A549 (cell line): ENCODE results near the gene PBX4. TPM values are rescaled to one million over a fixed set of nuclear protein-coding genes. Genes with fewer than 3 reads are reported as not detected.

Source experiments
- ATAC-seq, 2 experiments: fragments of 200-7000 bp in 1 of 2; fragments of >200 bp in 1 of 2; cut with Nextera tagmentation in 1 of 2; cut with Tn5 transposase in 1 of 2; 3 replicates each; pipeline versions ENCODE4 v1.8.0 to v1.9.1; 2018 to 2020; ENCODE audit warnings: mild to moderate bottlenecking in 1 of 2, moderate library complexity in 1 of 2
- CTCF ChIA-PET: fragments of 300-600 bp; sonication (Branson Sonifier 250); formaldehyde crosslinking; extraction: SDS; loops from one replicate; lab custom pipeline; 2021; ENCODE audit warnings: antibody characterized with exemption, inconsistent platforms; lab: Yijun Ruan, JAX
- POLR2A ChIA-PET: fragments of 350-600 bp; formaldehyde crosslinking; extraction: SDS; loops from one replicate; lab custom pipeline; 2021; ENCODE audit warnings: antibody characterized with exemption, inconsistent platforms; lab: Yijun Ruan, JAX
- DNase-seq, 2 experiments: peaks; one replicate each; pipeline versions ENCODE4 v3.0.0 to v3.0.0-alpha.2; 2011 to 2016; ENCODE audit warnings: low read depth in 1 of 2, low spot score in 1 of 2
- FAIRE-seq: peaks from 2 replicates; lab custom pipeline; 2011; peaks lifted over from hg19 to GRCh38; lab: Jason Lieb, UNC
- H3K27ac ChIP-seq, 2 experiments: fragments of >200 bp; sonication (Bioruptor Twin); formaldehyde crosslinking; 3 replicates each; pipeline ENCODE4 v1.5.1; 2016 to 2017
- H3K4me1 ChIP-seq: fragments of >200 bp; sonication (Bioruptor Twin); formaldehyde crosslinking; 3 replicates; pipeline ENCODE4 v1.6.1; 2016
- H3K4me2 ChIP-seq: fragments of >200 bp; sonication (Bioruptor Twin); formaldehyde crosslinking; 3 replicates; pipeline ENCODE4 v1.6.1; 2016
- H3K4me3 ChIP-seq: fragments of >200 bp; sonication (Bioruptor Twin); formaldehyde crosslinking; 3 replicates; pipeline ENCODE4 v1.5.1; 2016
- H3K9me3 ChIP-seq: fragments of >200 bp; sonication (Bioruptor Twin); formaldehyde crosslinking; 3 replicates; pipeline ENCODE4 v1.6.1; 2016
- CHD4 ChIP-seq: fragments of 200-600 bp; sonication (generic); IDR thresholded peaks from 2 replicates; pipeline ENCODE4 v1.6.1; 2016; ENCODE audit warnings: antibody characterized with exemption, mild to moderate bottlenecking, borderline replicate concordance
- CTCF ChIP-seq: fragments of >200 bp; sonication (Bioruptor Twin); formaldehyde crosslinking; IDR thresholded peaks from 3 replicates; pipeline ENCODE4 v1.5.1; 2016
- EHF ChIP-seq: fragments of 250-450 bp; sonication (Bioruptor Pico); IDR thresholded peaks from 2 replicates; pipeline ENCODE4 v1.5.0; 2020; ENCODE audit warnings: mild to moderate bottlenecking
- FOSL2 ChIP-seq, 2 experiments: fragments of 450-650 bp in 1 of 2; fragments of >200 bp in 1 of 2; sonication (Bioruptor Twin) in 1 of 2; formaldehyde crosslinking; IDR thresholded peaks; 2 replicates each; pipeline versions ENCODE4 v1.5.0 to v1.6.1; 2016 to 2020; ENCODE audit warnings: mild to moderate bottlenecking in 1 of 2, moderate library complexity in 1 of 2
- KDM5A ChIP-seq: fragments of 200-600 bp; sonication (generic); IDR thresholded peaks from 2 replicates; pipeline ENCODE4 v1.6.1; 2016; ENCODE audit warnings: antibody characterized with exemption, mild to moderate bottlenecking
- MAFK ChIP-seq: fragments of 450-650 bp; IDR thresholded peaks from 2 replicates; pipeline ENCODE4 v1.6.1; 2014; ENCODE audit not compliant: partially characterized antibody
- MYC ChIP-seq: IDR thresholded peaks from 2 replicates; pipeline ENCODE4 v1.6.1; 2012; ENCODE audit warnings: mild to moderate bottlenecking, inconsistent platforms, low read length, improper control_type of control experiment, borderline replicate concordance
- NFE2L2 ChIP-seq: fragments of 150-350 bp; conservative IDR thresholded peaks from 2 replicates; pipeline ENCODE4 v1.6.1; 2014; ENCODE audit warnings: low read length
- NPAS2 ChIP-seq: fragments of 250-450 bp; sonication (Bioruptor Pico); IDR thresholded peaks from 2 replicates; pipeline ENCODE4 v1.8.0; 2022; ENCODE audit warnings: mild to moderate bottlenecking, moderate library complexity, borderline replicate concordance
- PBX3 ChIP-seq: IDR thresholded peaks from 2 replicates; pipeline ENCODE4 v1.6.1; 2012
- PHF8 ChIP-seq: fragments of 200-600 bp; sonication (generic); IDR thresholded peaks from 2 replicates; pipeline ENCODE4 v1.6.1; 2016; ENCODE audit warnings: low read depth, mild to moderate bottlenecking, antibody characterized with exemption, moderate library complexity, borderline replicate concordance
- RAD21 ChIP-seq, 2 experiments: fragments of >200 bp in 1 of 2; sonication (Bioruptor Twin) in 1 of 2; formaldehyde crosslinking in 1 of 2; IDR thresholded peaks in 1 of 2; conservative IDR thresholded peaks in 1 of 2; 2 replicates in 1 of 2; 3 replicates in 1 of 2; pipeline ENCODE4 v1.6.1; 2012 to 2018; ENCODE audit warnings: inconsistent platforms in 1 of 2
- REST ChIP-seq: fragments of 200-600 bp; sonication (generic); IDR thresholded peaks from 2 replicates; pipeline ENCODE4 v1.6.1; 2016; ENCODE audit warnings: antibody characterized with exemption, mild to moderate bottlenecking, moderate library complexity
- SMC3 ChIP-seq: fragments of >200 bp; sonication (Bioruptor Twin); formaldehyde crosslinking; IDR thresholded peaks from 3 replicates; pipeline ENCODE4 v1.6.1; 2018; ENCODE audit warnings: inconsistent platforms
- ZFP36 ChIP-seq: fragments of 450-650 bp; IDR thresholded peaks from 2 replicates; pipeline ENCODE4 v1.6.1; 2014; ENCODE audit warnings: borderline replicate concordance; ENCODE audit not compliant: partially characterized antibody
- ZSCAN20 ChIP-seq: fragments of 250-450 bp; sonication (Bioruptor Pico); IDR thresholded peaks from 2 replicates; pipeline ENCODE4 v1.8.0; 2022; ENCODE audit warnings: mild to moderate bottlenecking, moderate library complexity
- WGBS: methylation state at CpG from one replicate; pipeline ENCODE4 v1.1.6; 2017; ENCODE audit errors: missing lambda C conversion rate; 5-methylcytosine and 5-hydroxymethylcytosine counted together
- polyA plus RNA-seq, 4 experiments: library from polyadenylated mRNA; depleted of rRNA in 3 of 4; stranded (reverse); fragments of >200 nt; fragmentation: RNase III in 1 of 4; extraction: RNeasy Plus Mini Kit Qiagen cat#74134 plus additional on column Dnase treatment in 1 of 4; gene quantifications; 2 replicates in 3 of 4; 3 replicates in 1 of 4; pipeline ENCODE4 v1.2.3, GENCODE V29; 2011 to 2017
- TF ChIP-seq, protein P1 (sequence below): fragments of 450-650 bp; IDR thresholded peaks from 2 replicates; pipeline ENCODE4 v1.6.1; 2014; ENCODE audit warnings: antibody characterized with exemption

The PBX4 gene
- polyA plus RNA-seq, 2 of the 4 experiments (the other 2 are of a cell fraction): 0.70 to 0.90 TPM

GRCh38 chr19:19554074-19555023 is 64.1 kb downstream of the PBX4 start:
- WGBS: 39% methylated on average over 18 of the region's 34 CpGs

GRCh38 chr19:19553670-19554069 is 64.8 kb downstream of the PBX4 start:
- no peak for TF ChIP-seq FOSL2 (IDR thresholded peaks at IDR 0.05)
- no peak for TF ChIP-seq FOSL2 (CRISPR knock-in tag; IDR thresholded peaks at IDR 0.05)
- no peak for TF ChIP-seq MYC
- TF ChIP-seq NPAS2 (CRISPR knock-in tag): no peak
- TF ChIP-seq REST: no peak
- TF ChIP-seq SMC3: no peak
- TF ChIP-seq PHF8: no peak
- TF ChIP-seq ZFP36: no peak
- TF ChIP-seq NFE2L2: no peak
- ChIA-PET POLR2A (no interaction called here), CTCF (interaction anchor here (0.7 to 12.3 kb wide), 17 partner anchors 8 to 90 kb away, joined by 3 to 79 read pairs (median 4); partner anchors contain the start of genes GMIP and YJEFN3)
- Histone ChIP-seq H3K27ac (no peak overlapping the region), H3K4me3 (no peak overlapping the region), H3K4me2 (no peak overlapping the region), H3K9me3 (no peaks in the 10 kb centered on the region), H3K4me1 (no peaks in the 10 kb centered on the region)
- no peak for ATAC-seq
- no peak for FAIRE-seq
- DNase-seq: no peak
- 88% methylated on average over 10 of the region's 10 CpGs for WGBS

More at GRCh38 chr19:19554074-19555023, 64.1 kb downstream of the PBX4 start:
- ChIA-PET CTCF (interaction anchor here (0.7 to 12.3 kb wide), 20 partner anchors 8 to 89 kb away, joined by 3 to 79 read pairs (median 4); partner anchors contain the start of genes GMIP and YJEFN3), POLR2A (no interaction called here)
- FAIRE-seq: no peak
- no peak for DNase-seq
- H3K27ac ChIP-seq: no peak overlapping the region
- ATAC-seq: peak in 1 of 2 experiments; percentile 73; a peak in 3 of 6 replicates
- no peaks in the 10 kb centered on the region for H3K4me1 ChIP-seq
- no peak overlapping the region for H3K4me3 ChIP-seq
- H3K9me3 ChIP-seq: no peaks in the 10 kb centered on the region
- TF ChIP-seq ZSCAN20 (no peak), PBX3 (no peak), CHD4 (no peak), CTCF (peak; percentile 34), EHF (CRISPR knock-in tag) (no peak), MAFK (no peak), KDM5A (no peak), RAD21 (conservative IDR thresholded peaks at IDR 0.05 in 1 of 2, IDR thresholded peaks at IDR 0.05 in 1 of 2) (peak in 1 of 2 experiments; percentile 38; a peak in 3 of 5 replicates)
- TF ChIP-seq, protein P1, sequence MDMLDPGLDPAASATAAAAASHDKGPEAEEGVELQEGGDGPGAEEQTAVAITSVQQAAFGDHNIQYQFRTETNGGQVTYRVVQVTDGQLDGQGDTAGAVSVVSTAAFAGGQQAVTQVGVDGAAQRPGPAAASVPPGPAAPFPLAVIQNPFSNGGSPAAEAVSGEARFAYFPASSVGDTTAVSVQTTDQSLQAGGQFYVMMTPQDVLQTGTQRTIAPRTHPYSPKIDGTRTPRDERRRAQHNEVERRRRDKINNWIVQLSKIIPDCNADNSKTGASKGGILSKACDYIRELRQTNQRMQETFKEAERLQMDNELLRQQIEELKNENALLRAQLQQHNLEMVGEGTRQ: no peak
- no peak overlapping the region for H3K4me2 ChIP-seq
